Activated CD4-positive, alpha-beta T cell treated with anti-CD3 and anti-CD28 coated beads, Interleukin-2, amount 50 U/mL, for 1 hour (primary cell): ENCODE measurements around the gene FLRT2.

Experiments used
- DNase-seq: peaks from one replicate; pipeline ENCODE4 v3.0.0-alpha.2; 2020

FLRT2 gene, protein sequence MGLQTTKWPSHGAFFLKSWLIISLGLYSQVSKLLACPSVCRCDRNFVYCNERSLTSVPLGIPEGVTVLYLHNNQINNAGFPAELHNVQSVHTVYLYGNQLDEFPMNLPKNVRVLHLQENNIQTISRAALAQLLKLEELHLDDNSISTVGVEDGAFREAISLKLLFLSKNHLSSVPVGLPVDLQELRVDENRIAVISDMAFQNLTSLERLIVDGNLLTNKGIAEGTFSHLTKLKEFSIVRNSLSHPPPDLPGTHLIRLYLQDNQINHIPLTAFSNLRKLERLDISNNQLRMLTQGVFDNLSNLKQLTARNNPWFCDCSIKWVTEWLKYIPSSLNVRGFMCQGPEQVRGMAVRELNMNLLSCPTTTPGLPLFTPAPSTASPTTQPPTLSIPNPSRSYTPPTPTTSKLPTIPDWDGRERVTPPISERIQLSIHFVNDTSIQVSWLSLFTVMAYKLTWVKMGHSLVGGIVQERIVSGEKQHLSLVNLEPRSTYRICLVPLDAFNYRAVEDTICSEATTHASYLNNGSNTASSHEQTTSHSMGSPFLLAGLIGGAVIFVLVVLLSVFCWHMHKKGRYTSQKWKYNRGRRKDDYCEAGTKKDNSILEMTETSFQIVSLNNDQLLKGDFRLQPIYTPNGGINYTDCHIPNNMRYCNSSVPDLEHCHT

DNA sequence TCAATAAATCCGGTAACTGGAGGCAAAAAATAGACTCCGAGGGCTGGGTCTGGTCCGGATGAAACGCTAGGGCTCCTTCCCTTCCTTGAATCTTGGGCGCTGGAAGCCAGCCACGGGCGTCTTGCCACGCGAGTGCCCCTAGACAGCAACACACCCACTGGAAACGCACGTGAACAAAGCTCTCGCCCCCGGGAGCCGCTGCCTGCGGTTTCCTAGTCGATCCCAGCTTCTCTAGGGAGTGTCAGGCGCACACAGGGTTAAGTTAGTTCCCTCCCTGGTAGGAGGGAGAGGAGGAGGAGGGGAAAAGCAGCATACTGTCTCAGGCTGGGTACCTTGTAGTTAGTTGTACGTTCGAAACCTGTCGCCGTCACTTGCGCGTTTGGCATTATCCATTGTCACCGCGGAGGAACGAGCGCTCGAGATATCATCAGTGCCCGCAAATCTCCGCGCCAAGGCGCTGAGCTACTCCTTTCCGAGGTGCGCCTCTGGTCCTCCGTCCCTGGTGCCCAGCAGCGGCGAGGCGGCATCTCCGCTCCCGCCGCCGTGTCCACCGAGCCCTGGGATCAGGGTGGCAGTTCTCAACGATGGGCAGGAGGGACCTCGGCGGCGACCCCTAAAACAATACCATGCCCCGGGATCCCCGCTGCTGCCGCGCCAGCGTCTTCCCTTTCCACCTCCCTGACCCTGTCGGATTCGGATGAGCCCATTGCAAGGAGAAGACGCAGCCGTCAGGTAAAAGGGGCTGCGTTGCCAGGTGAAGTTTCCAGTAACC, at the start of gene FLRT2:
TSS of gene FLRT2 (plus strand) at position 342 of the 772 bp plus-strand sequence. CDS start 91,371 bp downstream, outside the sequence.
- DNase-seq = no peak

DNA sequence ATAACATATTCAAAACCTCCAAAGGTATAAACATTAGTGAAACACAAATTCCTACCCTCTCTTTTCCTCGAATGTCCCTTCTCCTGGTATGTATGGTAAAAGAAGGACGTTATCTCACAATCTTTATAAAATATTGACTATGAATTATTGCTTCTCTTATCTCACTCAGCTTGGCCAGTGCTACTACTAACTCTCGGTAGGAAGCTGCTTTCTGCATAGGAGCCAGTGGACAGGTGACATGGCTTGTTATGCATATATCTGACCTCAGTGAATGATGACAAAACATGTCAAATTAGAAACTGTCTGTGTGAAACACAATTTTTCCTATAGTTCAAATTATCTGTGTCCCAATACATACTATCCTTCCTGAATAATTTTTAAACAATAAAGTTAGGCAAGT, 48.5 kb upstream of the FLRT2 start:
- DNase-seq = no peak

- DNase-seq = no peak
Measured at GRCh38 chr14:85482552-85482951, 47.4 kb upstream of the FLRT2 start.

GRCh38 chr14:85483037-85483436, 46.9 kb upstream of the FLRT2 start:
- DNase-seq = no peak

GRCh38 chr14:85483652-85484051, 46.3 kb upstream of the FLRT2 start:
- no peak for DNase-seq

DNA sequence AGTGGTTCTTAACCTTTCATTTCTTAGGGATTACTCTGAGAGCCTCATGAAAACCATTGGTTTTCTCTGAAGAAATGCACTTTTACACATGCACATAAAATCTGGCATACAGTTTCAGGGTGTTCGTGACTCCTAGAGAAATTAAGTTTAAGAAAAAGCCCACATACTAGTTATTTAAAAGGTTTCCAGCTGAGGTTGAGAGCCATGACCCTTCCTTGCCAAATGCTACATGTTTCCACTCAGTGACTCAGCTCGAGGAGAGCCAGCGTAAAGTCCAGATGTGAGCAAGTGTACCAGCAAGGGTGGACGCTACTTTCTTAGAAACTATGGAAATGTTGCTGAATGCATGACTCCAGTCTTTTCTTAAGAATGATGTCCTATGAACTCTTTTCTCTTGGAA, 42.7 kb upstream of the FLRT2 start:
- DNase-seq = no peak

GRCh38 chr14:85501751-85502150, 28.2 kb upstream of the FLRT2 start:
- DNase-seq = no peak

DNA sequence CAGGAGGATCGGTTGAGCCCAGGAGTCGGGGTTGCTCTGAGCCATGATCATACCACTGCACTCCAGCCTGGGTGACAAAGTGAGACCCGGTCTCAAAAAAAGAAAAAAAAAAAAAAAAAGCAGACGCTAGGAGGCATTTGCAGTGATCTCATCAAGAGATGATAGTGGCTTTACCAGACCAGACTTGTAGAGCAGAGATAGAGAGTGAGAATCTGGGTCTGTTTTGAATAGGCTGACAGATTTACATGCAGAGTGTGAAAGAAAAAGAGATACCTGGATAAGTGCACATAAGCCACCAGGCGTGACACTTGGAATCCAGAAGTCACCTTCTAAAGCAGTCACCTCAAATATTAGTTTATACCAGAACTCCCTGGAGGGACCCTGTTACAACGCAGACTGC, 21.1 kb upstream of the FLRT2 start:
- DNase-seq = no peak

DNA sequence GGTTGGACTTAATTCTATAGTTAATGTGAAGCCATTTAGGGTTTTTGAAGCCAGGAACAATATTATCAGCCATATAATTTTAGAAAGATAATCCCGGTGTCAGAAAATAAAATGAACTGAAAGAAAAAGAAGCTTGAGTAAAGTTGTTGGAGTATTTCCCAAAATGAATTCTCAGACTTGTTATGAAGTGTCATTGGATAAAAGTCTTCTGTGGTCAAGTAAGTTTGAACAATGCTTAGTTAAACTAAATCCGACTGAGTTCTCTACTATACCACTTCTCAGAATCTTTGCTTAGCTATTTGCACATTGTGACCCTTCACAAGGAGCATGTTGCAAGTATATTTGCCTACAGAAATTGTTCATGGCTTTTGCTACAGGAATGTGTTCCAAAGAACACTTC, 17.5 kb upstream of the FLRT2 start:
- DNase-seq = no peak

- no peak for DNase-seq
Measured at GRCh38 chr14:85514487-85514886, 15.5 kb upstream of the FLRT2 start.

GRCh38 chr14:85516239-85517113, 13.5 kb upstream of the FLRT2 start:
- no peak for DNase-seq

DNA sequence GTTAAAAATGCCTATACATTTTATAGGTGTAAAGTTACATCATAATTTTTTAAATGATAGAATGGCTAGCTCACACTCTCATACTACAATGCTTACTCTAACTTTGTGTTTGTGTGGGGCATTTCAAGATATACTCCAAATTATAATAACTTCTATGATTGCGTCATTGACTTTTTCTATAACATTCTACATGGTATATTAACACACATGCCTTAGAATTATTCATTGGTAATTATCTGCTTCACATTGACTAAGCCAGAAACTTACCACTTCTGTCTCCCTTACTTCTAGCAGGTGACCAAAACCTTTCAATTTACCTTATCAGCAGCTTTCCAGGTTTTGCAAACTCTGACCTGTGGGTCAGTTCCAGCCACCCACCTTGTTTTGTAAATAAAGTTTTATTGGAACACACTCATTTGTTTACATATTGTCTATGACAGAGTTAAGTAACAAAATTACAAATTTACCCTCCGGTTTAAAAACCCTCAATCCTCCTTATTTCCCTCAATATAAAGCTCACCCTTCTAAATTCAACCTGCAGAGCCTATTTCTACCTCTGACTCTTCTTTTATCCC, 12.7 kb upstream of the FLRT2 start:
- DNase-seq = no peak

- DNase-seq = no peak
Measured at GRCh38 chr14:85519661-85520305, 10.2 kb upstream of the FLRT2 start.

DNA sequence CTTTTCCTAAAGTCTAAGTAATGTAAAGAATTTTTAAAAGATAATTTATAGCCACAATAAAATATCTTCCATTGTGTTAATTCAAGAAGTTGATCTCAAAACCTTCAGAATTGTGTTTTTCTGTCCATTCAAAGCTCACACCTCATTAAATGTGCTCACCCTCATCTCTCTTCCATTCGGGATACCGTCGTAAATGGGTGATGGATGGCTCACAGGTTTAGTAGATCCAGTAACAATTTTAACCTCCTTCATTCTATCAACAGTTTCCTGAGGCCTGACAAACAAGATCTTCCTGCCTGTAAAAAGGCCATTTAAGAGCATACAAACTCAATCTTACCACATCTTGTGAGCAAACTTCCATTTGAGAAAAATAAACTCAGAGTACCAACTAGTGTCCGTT, 9.4 kb upstream of the FLRT2 start:
- no peak for DNase-seq

DNA sequence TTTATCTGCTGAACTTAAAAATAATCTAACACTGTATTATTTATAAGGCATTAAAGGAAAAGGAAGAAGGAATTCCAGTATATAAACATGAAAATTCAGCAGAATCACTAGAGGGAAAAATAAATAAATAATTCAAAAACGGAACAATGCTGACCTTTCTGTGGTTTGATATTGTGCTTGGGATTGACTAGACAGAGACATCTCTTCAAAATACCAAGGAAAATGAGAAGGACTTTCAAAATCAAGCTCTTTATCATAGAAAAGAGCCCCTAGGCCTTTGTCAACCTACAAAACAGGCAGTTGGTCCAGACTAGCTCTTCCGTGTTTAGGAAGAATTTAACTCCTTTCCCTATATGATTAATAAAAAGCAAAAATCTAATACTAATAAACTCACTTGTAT, 6.3 kb upstream of the FLRT2 start:
- DNase-seq = no peak

- no peak for DNase-seq
Measured at GRCh38 chr14:85527006-85527405, 2.9 kb upstream of the FLRT2 start.

DNA sequence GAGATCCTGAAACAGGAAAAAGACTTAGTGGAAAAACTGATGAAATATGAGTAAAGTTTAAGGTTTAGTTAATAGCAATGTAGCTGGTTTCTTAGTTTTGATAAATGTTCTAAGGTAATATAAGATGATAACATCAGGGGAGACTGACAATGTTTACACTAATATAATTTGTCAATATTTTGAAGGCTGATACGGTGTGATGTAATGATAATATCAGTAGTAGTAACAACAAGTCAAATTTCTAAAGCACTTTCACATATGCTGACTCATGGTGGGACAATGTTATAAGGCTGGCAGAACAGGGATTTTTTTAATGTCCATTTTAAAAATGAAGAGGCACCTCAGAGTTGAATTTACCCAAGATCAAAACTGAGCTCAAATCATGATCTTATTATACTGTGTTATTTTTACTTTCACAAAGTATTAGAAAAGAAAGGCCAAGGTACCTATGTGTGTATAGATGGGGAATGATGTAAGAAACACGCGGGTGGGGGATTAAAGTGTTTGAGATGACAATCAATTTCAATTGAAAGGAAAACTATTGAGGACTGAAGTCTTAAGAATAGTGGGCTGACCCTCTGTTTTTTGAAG, 2.4 kb upstream of the FLRT2 start:
- no peak for DNase-seq

DNA sequence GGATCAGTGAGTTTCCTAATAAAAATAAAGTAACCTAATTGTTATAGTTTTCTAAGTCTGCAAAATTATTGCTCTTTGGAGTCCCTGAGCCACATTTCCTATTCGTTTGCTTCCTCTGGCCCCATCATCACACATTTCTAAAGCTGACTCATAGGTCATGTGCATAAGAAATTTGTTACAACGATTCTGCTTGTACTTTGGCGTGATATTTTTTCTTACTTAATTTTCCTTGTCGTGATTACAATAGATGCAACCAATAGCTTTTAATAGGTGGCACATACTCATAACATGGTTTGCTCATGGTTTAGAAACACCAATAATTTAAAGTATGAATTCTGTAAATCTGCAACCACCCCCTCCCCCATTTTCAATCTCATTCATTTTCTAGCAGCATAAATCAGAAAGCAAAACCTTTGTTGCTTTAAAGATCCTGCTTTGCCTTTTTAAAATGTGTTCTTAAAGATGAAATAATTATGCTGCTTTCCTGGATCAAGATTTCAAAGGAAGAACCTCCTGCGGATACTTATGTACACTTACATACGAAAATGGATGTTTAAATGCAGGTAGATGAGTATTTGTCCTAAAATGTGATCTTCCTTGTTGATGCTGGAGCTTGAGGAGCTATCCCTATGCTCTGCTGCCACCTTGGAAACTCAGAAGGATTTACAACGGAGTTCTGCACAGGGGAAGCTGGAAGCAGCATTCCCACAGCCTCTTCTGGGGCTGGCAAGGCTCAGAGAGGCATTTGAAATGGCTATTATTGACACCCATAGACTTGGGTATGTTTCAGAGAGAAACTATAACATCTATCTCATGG, 1.7 kb upstream of the FLRT2 start:
- DNase-seq = no peak

DNA sequence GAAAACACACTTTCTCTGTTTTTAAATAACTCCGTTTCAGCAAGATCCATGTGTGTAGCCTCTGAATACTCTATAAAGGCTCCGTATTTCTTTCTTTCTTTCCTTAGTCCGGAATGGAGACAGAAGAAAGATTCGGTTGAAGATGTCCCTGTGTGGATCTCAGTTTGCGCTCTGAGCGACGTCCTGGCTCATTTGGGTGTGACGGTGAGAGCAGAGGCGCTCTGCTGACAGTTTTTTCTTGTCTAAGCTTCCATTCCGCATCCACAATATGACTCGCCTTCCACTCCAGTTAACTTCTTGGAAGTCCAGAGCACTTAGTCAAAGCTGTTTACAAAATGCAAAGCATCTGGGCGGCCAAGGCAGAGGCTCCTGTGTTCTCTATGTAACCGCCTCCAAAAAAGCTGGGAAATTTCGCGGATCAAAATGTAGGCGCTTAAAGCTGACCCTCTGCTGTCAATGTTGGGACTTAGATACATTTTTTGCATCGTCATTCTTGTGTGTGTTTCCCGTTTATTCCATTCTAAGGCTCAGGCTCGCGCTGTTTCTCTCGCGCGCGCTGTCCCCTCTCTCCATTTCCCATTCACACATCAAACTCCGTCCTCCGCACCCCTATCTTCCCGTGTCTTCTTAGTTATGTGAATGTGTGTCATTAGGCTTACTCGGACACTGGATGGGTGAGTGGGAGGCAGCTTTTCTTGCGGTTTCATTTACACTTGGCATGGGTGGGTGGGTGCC, 880 bp upstream of the FLRT2 start:
- no peak for DNase-seq

DNA sequence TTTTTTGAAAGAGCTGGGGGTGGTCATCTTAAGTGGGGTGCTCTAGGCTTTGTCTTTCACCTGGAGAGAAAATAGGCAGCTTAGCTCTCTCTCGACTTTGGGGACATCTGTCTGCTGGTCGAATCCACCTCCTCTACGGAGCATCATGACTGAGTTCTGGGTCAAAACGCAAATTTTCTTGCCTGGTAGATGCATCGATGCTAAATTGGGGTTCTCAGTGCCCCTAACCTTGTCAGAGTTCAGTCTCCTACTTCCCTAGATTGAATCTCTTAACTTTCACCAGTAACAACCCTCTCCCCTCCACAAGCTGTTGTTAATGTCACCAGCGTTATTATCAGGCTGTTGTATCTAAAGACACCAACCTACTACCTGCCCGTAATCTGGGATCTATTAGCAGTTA, 682 bp downstream of the FLRT2 start:
- DNase-seq = no peak
